CD14-positive monocyte (primary cell): ENCODE measurements around the gene CEACAM6. TPM values are rescaled to one million over a fixed set of nuclear protein-coding genes. Genes with fewer than 3 reads are reported as not detected.

Experiments used
- DNase-seq, 3 donors: peaks; one replicate each; pipeline ENCODE4 v3.0.0-alpha.2; 2011 to 2022
- H2AFZ ChIP-seq: 2 replicates; pipeline ENCODE4 v1.6.0; 2012; ENCODE audit warnings: mild to moderate bottlenecking, low read depth, low read length, inconsistent platforms; ENCODE audit not compliant: insufficient read depth, poor library complexity, severe bottlenecking
- H3K27ac ChIP-seq, 2 donors: 1 replicate in 1 of 2; 2 replicates in 1 of 2; pipeline ENCODE4 v1.5.1; 2012 to 2013; ENCODE audit warnings: low read length in 2 of 2, control low read depth in 1 of 2, inconsistent platforms in 1 of 2, low read depth in 1 of 2, mild to moderate bottlenecking in 1 of 2
- H3K27me3 ChIP-seq, 2 donors: one replicate each; pipeline versions ENCODE4 v1.6.0 to v1.6.1; 2011 to 2013; ENCODE audit warnings: low read length in 2 of 2; ENCODE audit not compliant: control insufficient read depth in 2 of 2, insufficient read depth in 2 of 2
- H3K36me3 ChIP-seq, 2 donors: replicated peaks in 1 of 2; 1 replicate in 1 of 2; 2 replicates in 1 of 2; pipeline versions ENCODE4 v1.5.1 to v1.6.1; 2012 to 2013; ENCODE audit warnings: low read length in 2 of 2, control low read depth in 1 of 2, inconsistent platforms in 1 of 2, mild to moderate bottlenecking in 1 of 2; ENCODE audit not compliant: insufficient read depth in 2 of 2, control insufficient read depth in 1 of 2
- H3K4me1 ChIP-seq, 2 donors: 1 replicate in 1 of 2; 2 replicates in 1 of 2; pipeline versions ENCODE4 v1.5.1 to v1.6.1; 2012 to 2013; ENCODE audit warnings: low read length in 2 of 2, control low read depth in 1 of 2, inconsistent platforms in 1 of 2, mild to moderate bottlenecking in 1 of 2, moderate library complexity in 1 of 2; ENCODE audit not compliant: insufficient read depth in 2 of 2, control insufficient read depth in 1 of 2
- H3K4me2 ChIP-seq: replicated peaks from 2 replicates; pipeline ENCODE3; 2012; ENCODE audit warnings: low read length, moderate library complexity, mild to moderate bottlenecking; ENCODE audit not compliant: poor library complexity, severe bottlenecking; ENCODE audit errors: extremely low read depth
- H3K4me3 ChIP-seq, 3 experiments: fragments of 200-600 bp in 1 of 3; sonication (generic) in 1 of 3; replicated peaks in 1 of 3; 1 replicate in 2 of 3; 2 replicates in 1 of 3; pipeline ENCODE4 v1.5.1; 2011 to 2013; ENCODE audit warnings: low read length in 3 of 3, mild to moderate bottlenecking in 3 of 3, control low read depth in 2 of 3, low read depth in 2 of 3, inconsistent platforms in 1 of 3, moderate library complexity in 1 of 3
- H3K79me2 ChIP-seq: 2 replicates; pipeline ENCODE4 v1.6.0; 2012; ENCODE audit warnings: mild to moderate bottlenecking, control low read depth, inconsistent platforms, low read length, moderate library complexity; ENCODE audit not compliant: insufficient read depth
- H3K9ac ChIP-seq: 2 replicates; pipeline ENCODE4 v1.6.0; 2017; ENCODE audit warnings: low read length, mild to moderate bottlenecking; ENCODE audit not compliant: insufficient read depth, poor library complexity, severe bottlenecking
- H3K9me3 ChIP-seq, 2 donors: replicated peaks in 1 of 2; 1 replicate in 1 of 2; 2 replicates in 1 of 2; pipeline versions ENCODE4 v1.5.1 to v1.6.1; 2012 to 2013; ENCODE audit warnings: low read length in 2 of 2, control low read depth in 1 of 2; ENCODE audit not compliant: control insufficient read depth in 1 of 2, insufficient read depth in 1 of 2
- H4K20me1 ChIP-seq: 2 replicates; pipeline ENCODE4 v1.6.0; 2012; ENCODE audit warnings: mild to moderate bottlenecking, low read length, control low read depth, moderate library complexity; ENCODE audit not compliant: insufficient read depth
- H3K27ac Mint-ChIP-seq, 7 donors: one replicate each; pipeline ENCODE4 v1.8.0; 2020; ENCODE audit warnings: mild to moderate bottlenecking in 7 of 7, mixed read lengths in 7 of 7, moderate library complexity in 6 of 7, inconsistent platforms in 2 of 7
- H3K27me3 Mint-ChIP-seq, 3 donors: one replicate each; pipeline ENCODE4 v1.8.0; 2021 to 2022; ENCODE audit warnings: low read depth in 3 of 3, mild to moderate bottlenecking in 3 of 3, mixed read lengths in 3 of 3, moderate library complexity in 3 of 3, inconsistent platforms in 1 of 3
- H3K36me3 Mint-ChIP-seq, 2 donors: one replicate each; pipeline ENCODE4 v1.8.0; 2020; ENCODE audit warnings: mixed read lengths in 2 of 2, inconsistent platforms in 1 of 2, mild to moderate bottlenecking in 1 of 2
- H3K4me1 Mint-ChIP-seq: one replicate; pipeline ENCODE4 v1.8.0; 2020; ENCODE audit warnings: mild to moderate bottlenecking, mixed read lengths
- H3K4me3 Mint-ChIP-seq, 2 donors: one replicate each; pipeline ENCODE4 v1.8.0; 2020; ENCODE audit warnings: mild to moderate bottlenecking in 2 of 2, mixed read lengths in 2 of 2, moderate library complexity in 1 of 2
- H3K9me3 Mint-ChIP-seq, 7 donors: one replicate each; pipeline ENCODE4 v1.8.0; 2020 to 2022; ENCODE audit warnings: mixed read lengths in 7 of 7, mild to moderate bottlenecking in 6 of 7, moderate library complexity in 6 of 7, inconsistent platforms in 2 of 7
- CTCF ChIP-seq: fragments of 200-600 bp; IDR thresholded peaks from one replicate; pipeline ENCODE4 v1.8.0; 2022; ENCODE audit warnings: antibody characterized with exemption, mild to moderate bottlenecking
- WGBS: methylation state at CpG from one replicate; pipeline ENCODE4 v1.1.5; 2013; ENCODE audit warnings: missing lambda C conversion rate; ENCODE audit not compliant: insufficient coverage; 5-methylcytosine and 5-hydroxymethylcytosine counted together
- intact Hi-C, 2 donors: fragments of 100-400 bp; cut with micrococcal nuclease; formaldehyde crosslinking; loops; one replicate each; pipeline versions ENCODE4 v1.15.0 to v1.15.1; 2023
- polyA plus RNA-seq, 3 donors: library from polyadenylated mRNA; depleted of rRNA in 1 of 3; unstranded in 2 of 3; stranded (reverse) in 1 of 3; fragments of 300-500 nt in 2 of 3; fragments of >200 nt in 1 of 3; fragmentation: Illumina TruSeq in 2 of 3; gene quantifications; 1 replicate in 2 of 3; 2 replicates in 1 of 3; pipeline ENCODE4 v1.2.3, GENCODE V29; 2012 to 2021

CEACAM6 gene
- polyA plus RNA-seq, 3 donors: 0.07 TPM; not detected in 2

- no peaks in the 10 kb centered on the region for H3K27me3 ChIP-seq
- H3K9me3 ChIP-seq: no peaks in the 10 kb centered on the region
- H4K20me1 ChIP-seq: no peaks in the 10 kb centered on the region
- no peaks in the 10 kb centered on the region for H3K4me1 ChIP-seq
- H3K27ac ChIP-seq: no peak overlapping the region
- no peaks in the 10 kb centered on the region for H3K36me3 ChIP-seq
- H3K4me2 ChIP-seq: no peak overlapping the region
- Mint-ChIP-seq H3K4me3 (no peak overlapping the region), H3K27ac (no peak overlapping the region), H3K9me3 (no peaks in the 10 kb centered on the region), H3K27me3 (peaks cover 17 to 25% (median 18%) of the 10 kb centered on the region in 3 donors), H3K36me3 (no peaks in the 10 kb centered on the region), H3K4me1 (no peaks in the 10 kb centered on the region)
- DNase-seq: no peak
- H3K9ac ChIP-seq: no peak overlapping the region
- 100% methylated on average over 2 of the region's 5 CpGs for WGBS
- intact Hi-C loops: no loop called here
- H3K79me2 ChIP-seq: no peaks in the 10 kb centered on the region
- H2AFZ ChIP-seq: no peak overlapping the region
- no peak for TF ChIP-seq CTCF
- no peak overlapping the region for H3K4me3 ChIP-seq
Measured at GRCh38 chr19:41714598-41714997, 40.7 kb upstream of the CEACAM6 start.

- no peak for DNase-seq
- H3K4me3 Mint-ChIP-seq: no peak overlapping the region
- H3K9me3 Mint-ChIP-seq: no peaks in the 10 kb centered on the region
- H3K27me3 Mint-ChIP-seq: peaks cover 10 to 26% (median 23%) of the 10 kb centered on the region in 3 donors
- no peak overlapping the region for H2AFZ ChIP-seq
- H3K4me2 ChIP-seq: no peak overlapping the region
- no peak overlapping the region for H3K9ac ChIP-seq
- no peaks in the 10 kb centered on the region for H4K20me1 ChIP-seq
- no peak overlapping the region for H3K4me3 ChIP-seq
- no peak for TF ChIP-seq CTCF
- no peaks in the 10 kb centered on the region for H3K27me3 ChIP-seq
- no peaks in the 10 kb centered on the region for H3K4me1 Mint-ChIP-seq
- H3K36me3 Mint-ChIP-seq: no peaks in the 10 kb centered on the region
- no peak overlapping the region for H3K27ac Mint-ChIP-seq
- no peaks in the 10 kb centered on the region for H3K79me2 ChIP-seq
- no peaks in the 10 kb centered on the region for H3K36me3 ChIP-seq
- intact Hi-C loops: no loop called here
- WGBS: 92% methylated on average over 6 of the region's 6 CpGs
- no peaks in the 10 kb centered on the region for H3K4me1 ChIP-seq
- no peaks in the 10 kb centered on the region for H3K9me3 ChIP-seq
- H3K27ac ChIP-seq: no peak overlapping the region
Measured at GRCh38 chr19:41718761-41719160, 36.6 kb upstream of the CEACAM6 start.
